Testis (tissue), 2 donors: ENCODE results near the gene APOBEC3A.

Experiments used
- POLR2A ChIP-seq: fragments of 450-650 bp; IDR thresholded peaks from one replicate; pipeline ENCODE4 v1.6.1; 2017; ENCODE audit warnings: antibody characterized with exemption, mild to moderate bottlenecking, moderate library complexity
- TF ChIP-seq, protein P1 (sequence below), 3 experiments: fragments of 450-650 bp in 2 of 3; fragments of 200-600 bp in 1 of 3; sonication (generic) in 1 of 3; IDR thresholded peaks; one replicate each; pipeline ENCODE4 v1.5.1; 2016 to 2019; ENCODE audit warnings: antibody characterized with exemption in 3 of 3, mild to moderate bottlenecking in 2 of 3, moderate library complexity in 1 of 3

DNA sequence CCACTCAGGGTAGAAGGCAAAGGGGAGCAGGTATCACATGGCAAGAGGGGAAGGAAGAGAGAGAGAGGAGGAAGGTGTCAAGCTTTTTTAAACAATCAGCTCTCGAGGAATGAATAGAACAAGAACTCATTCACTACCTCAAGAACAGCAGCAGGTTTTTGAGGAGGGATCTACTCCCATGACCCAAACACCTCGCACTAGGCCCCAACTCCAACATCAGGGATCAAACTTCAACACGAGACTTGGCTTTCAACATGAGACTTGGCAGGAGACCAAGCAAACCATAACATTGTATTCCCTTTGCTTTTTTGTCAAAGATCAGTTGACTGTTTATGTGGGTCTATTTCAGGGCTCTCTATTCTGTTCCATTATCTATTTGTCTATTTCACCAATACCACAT, 26.9 kb upstream of the APOBEC3A start:
- TF ChIP-seq, protein P1, sequence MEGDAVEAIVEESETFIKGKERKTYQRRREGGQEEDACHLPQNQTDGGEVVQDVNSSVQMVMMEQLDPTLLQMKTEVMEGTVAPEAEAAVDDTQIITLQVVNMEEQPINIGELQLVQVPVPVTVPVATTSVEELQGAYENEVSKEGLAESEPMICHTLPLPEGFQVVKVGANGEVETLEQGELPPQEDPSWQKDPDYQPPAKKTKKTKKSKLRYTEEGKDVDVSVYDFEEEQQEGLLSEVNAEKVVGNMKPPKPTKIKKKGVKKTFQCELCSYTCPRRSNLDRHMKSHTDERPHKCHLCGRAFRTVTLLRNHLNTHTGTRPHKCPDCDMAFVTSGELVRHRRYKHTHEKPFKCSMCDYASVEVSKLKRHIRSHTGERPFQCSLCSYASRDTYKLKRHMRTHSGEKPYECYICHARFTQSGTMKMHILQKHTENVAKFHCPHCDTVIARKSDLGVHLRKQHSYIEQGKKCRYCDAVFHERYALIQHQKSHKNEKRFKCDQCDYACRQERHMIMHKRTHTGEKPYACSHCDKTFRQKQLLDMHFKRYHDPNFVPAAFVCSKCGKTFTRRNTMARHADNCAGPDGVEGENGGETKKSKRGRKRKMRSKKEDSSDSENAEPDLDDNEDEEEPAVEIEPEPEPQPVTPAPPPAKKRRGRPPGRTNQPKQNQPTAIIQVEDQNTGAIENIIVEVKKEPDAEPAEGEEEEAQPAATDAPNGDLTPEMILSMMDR (IDR thresholded peaks at IDR 0.05) = no peak
- TF ChIP-seq POLR2A = no peak
